IMR-90 (cell line): ENCODE data around the gene TMED3. TPM values are rescaled to one million over a fixed set of nuclear protein-coding genes. Genes with fewer than 3 reads are reported as not detected.

Experiments
- ATAC-seq: fragments of 200-7000 bp; cut with Tn5 transposase; 2 replicates; pipeline ENCODE4 v1.9.1; 2020; ENCODE audit warnings: low read depth, mild to moderate bottlenecking, moderate library complexity
- BruUV-seq: library from RNA; stranded (reverse); fragments of 400-500 nt; replicated peaks from 2 replicates; lab custom pipeline; 2021; lab: Mats Ljungman, UMichigan
- CTCF ChIA-PET: fragments of 300-600 bp; formaldehyde crosslinking; extraction: SDS; loops from one replicate; lab custom pipeline; 2021; ENCODE audit warnings: antibody characterized with exemption; lab: Yijun Ruan, JAX
- POLR2A ChIA-PET: fragments of 300-600 bp; sonication (Branson Sonifier 250); formaldehyde crosslinking; loops from one replicate; lab custom pipeline; 2022; ENCODE audit warnings: antibody characterized with exemption; ENCODE audit not compliant: unreplicated experiment; lab: Charles Lee
- DNase-seq: peaks from one replicate; pipeline ENCODE4 v3.0.0; 2013
- H2AFZ ChIP-seq: replicated peaks from 2 replicates; pipeline ENCODE3; 2013; ENCODE audit warnings: low read length, mild to moderate bottlenecking; ENCODE audit not compliant: poor library complexity
- H2AK5ac ChIP-seq: 2 replicates; pipeline ENCODE4 v1.6.1; 2013; ENCODE audit warnings: low read depth, low read length, inconsistent platforms
- H2AK9ac ChIP-seq: replicated peaks from 2 replicates; pipeline ENCODE3; 2013; ENCODE audit warnings: mild to moderate bottlenecking, low read depth, low read length, moderate library complexity; ENCODE audit not compliant: poor library complexity
- H2BK120ac ChIP-seq: 2 replicates; pipeline ENCODE4 v1.6.1; 2013; ENCODE audit warnings: low read depth, low read length, inconsistent platforms
- H2BK15ac ChIP-seq: 3 replicates; pipeline ENCODE4 v1.6.1; 2013; ENCODE audit warnings: low read depth, low read length, inconsistent platforms
- H2BK20ac ChIP-seq: 2 replicates; pipeline ENCODE4 v1.6.1; 2013; ENCODE audit warnings: low read depth, mild to moderate bottlenecking, inconsistent platforms, low read length, moderate library complexity
- H2BK5ac ChIP-seq: 2 replicates; pipeline ENCODE4 v1.6.1; 2013; ENCODE audit warnings: mild to moderate bottlenecking, low read depth, low read length, inconsistent platforms; ENCODE audit not compliant: poor library complexity, severe bottlenecking
- H3K14ac ChIP-seq: replicated peaks from 2 replicates; pipeline ENCODE4 v1.6.1; 2013; ENCODE audit warnings: low read depth, low read length, inconsistent platforms
- H3K18ac ChIP-seq: 2 replicates; pipeline ENCODE4 v1.6.1; 2013; ENCODE audit warnings: low read depth, low read length, control low read depth
- H3K23ac ChIP-seq: 2 replicates; pipeline ENCODE4 v1.6.1; 2013; ENCODE audit warnings: low read depth, low read length, inconsistent platforms
- H3K27ac ChIP-seq: 2 replicates; pipeline ENCODE4 v1.5.1; 2013; ENCODE audit warnings: mild to moderate bottlenecking, control low read depth, low read length; ENCODE audit not compliant: insufficient read depth
- H3K27me3 ChIP-seq: 2 replicates; pipeline ENCODE4 v1.6.1; 2013; ENCODE audit warnings: low read length; ENCODE audit not compliant: control insufficient read depth, insufficient read depth
- H3K36me3 ChIP-seq: 2 replicates; pipeline ENCODE4 v1.6.1; 2013; ENCODE audit warnings: low read length, mixed read lengths; ENCODE audit not compliant: control insufficient read depth, insufficient read depth
- H3K4ac ChIP-seq: 2 replicates; pipeline ENCODE4 v1.6.1; 2013; ENCODE audit warnings: low read depth, low read length, inconsistent platforms
- H3K4me1 ChIP-seq: 2 replicates; pipeline ENCODE4 v1.6.1; 2013; ENCODE audit warnings: low read length, mixed read lengths; ENCODE audit not compliant: control insufficient read depth, insufficient read depth
- H3K4me2 ChIP-seq: 2 replicates; pipeline ENCODE4 v1.6.1; 2013; ENCODE audit warnings: low read depth, mild to moderate bottlenecking, control low read depth, low read length, moderate library complexity
- H3K4me3 ChIP-seq: 2 replicates; pipeline ENCODE4 v1.5.1; 2013; ENCODE audit warnings: low read depth, mild to moderate bottlenecking, control low read depth, low read length, moderate library complexity; ENCODE audit not compliant: insufficient read depth
- H3K56ac ChIP-seq: 2 replicates; pipeline ENCODE4 v1.6.1; 2013; ENCODE audit warnings: low read length, inconsistent platforms; ENCODE audit not compliant: insufficient read depth; ENCODE audit errors: extremely low read depth
- H3K79me1 ChIP-seq, 2 experiments: 2 replicates each; pipeline ENCODE4 v1.6.1; 2013; ENCODE audit warnings: low read length in 2 of 2, inconsistent platforms in 1 of 2, low read depth in 1 of 2
- H3K9ac ChIP-seq: 2 replicates; pipeline ENCODE4 v1.6.1; 2013; ENCODE audit warnings: low read depth, low read length, control low read depth
- H3K9me1 ChIP-seq: 2 replicates; pipeline ENCODE4 v1.6.1; 2013; ENCODE audit warnings: low read length, inconsistent platforms; ENCODE audit not compliant: insufficient read depth
- H3K9me3 ChIP-seq: 2 replicates; pipeline ENCODE4 v1.6.1; 2013; ENCODE audit warnings: low read length; ENCODE audit not compliant: control insufficient read depth, insufficient read depth
- H4K20me1 ChIP-seq: 2 replicates; pipeline ENCODE4 v1.6.1; 2013; ENCODE audit warnings: low read length, inconsistent platforms; ENCODE audit not compliant: insufficient read depth
- H4K5ac ChIP-seq: 2 replicates; pipeline ENCODE4 v1.6.1; 2013; ENCODE audit warnings: mild to moderate bottlenecking, low read depth, low read length, control low read depth
- H4K8ac ChIP-seq, 2 experiments: 2 replicates each; pipeline ENCODE4 v1.6.1; 2013; ENCODE audit warnings: low read depth in 2 of 2, low read length in 2 of 2, control low read depth in 1 of 2, inconsistent platforms in 1 of 2
- H4K91ac ChIP-seq: 2 replicates; pipeline ENCODE4 v1.6.1; 2013; ENCODE audit warnings: low read depth, low read length, inconsistent platforms; ENCODE audit not compliant: insufficient read depth
- CEBPB ChIP-seq: IDR thresholded peaks from 2 replicates; pipeline ENCODE4 v1.6.1; 2012; ENCODE audit warnings: low read depth, low read length, improper control_type of control experiment
- MAFK ChIP-seq: IDR thresholded peaks from 2 replicates; pipeline ENCODE4 v1.6.1; 2012; ENCODE audit warnings: low read depth, low read length, improper control_type of control experiment
- RCOR1 ChIP-seq: IDR thresholded peaks from 2 replicates; pipeline ENCODE4 v1.6.1; 2012; ENCODE audit warnings: mild to moderate bottlenecking, low read length, improper control_type of control experiment; ENCODE audit not compliant: insufficient replicate concordance
- WGBS, 2 experiments: methylation state at CpG; one replicate each; pipeline versions ENCODE4 v1.1.5 to v1.1.7; 2013; ENCODE audit warnings: missing lambda C conversion rate in 2 of 2; ENCODE audit not compliant: insufficient read length in 1 of 2; ENCODE audit errors: extremely low coverage in 2 of 2; 5-methylcytosine and 5-hydroxymethylcytosine counted together
- dilution Hi-C: fragments of 300-500 bp; cut with HindIII; formaldehyde crosslinking; loops from one replicate; pipeline ENCODE4 v1.14.3; 2018; ENCODE audit warnings: low sequenced_read_pairs; ENCODE audit not compliant: unreplicated experiment
- in situ Hi-C: fragments of 300-500 bp; cut with MboI; formaldehyde crosslinking; loops from 3 replicates; pipeline ENCODE4 v1.14.3; 2019; ENCODE audit warnings: low sequenced_read_pairs, inconsistent platforms, mixed read lengths
- intact Hi-C: fragments of 100-400 bp; cut with micrococcal nuclease; formaldehyde crosslinking; loops from 2 replicates; pipeline ENCODE4 v1.10.0; 2022
- polyA plus RNA-seq, 3 experiments: library from polyadenylated mRNA; depleted of rRNA; stranded (reverse); fragments of >200 nt; gene quantifications; 2 replicates each; pipeline ENCODE4 v1.2.3, GENCODE V29; 2012; ENCODE audit warnings: low replicate concordance in 1 of 3
- total RNA-seq: library from RNA; depleted of rRNA; stranded (reverse); fragments of >200 nt; gene quantifications from 2 replicates; pipeline ENCODE4 v1.2.3, GENCODE V29; 2012; rRNA removed

The TMED3 gene
- total and polyA plus RNA-seq, 2 of the 4 experiments (the other 2 are of a cell fraction) = 170 to 237 TPM

GRCh38 chr15:79372428-79372827 is 61.5 kb downstream of the TMED3 start:
- Histone ChIP-seq H3K9me3 (no peaks in the 10 kb centered on the region), H3K27ac (no peak overlapping the region), H4K5ac (no peak overlapping the region), H3K4me1 (no peaks in the 10 kb centered on the region), H3K23ac (no peak overlapping the region), H3K14ac (no peak overlapping the region), H2AFZ (no peak overlapping the region), H3K56ac (no peak overlapping the region), H2BK15ac (no peak overlapping the region), H4K91ac (no peak overlapping the region), H3K4ac (no peak overlapping the region), H4K20me1 (no peaks in the 10 kb centered on the region), H2BK5ac (no peak overlapping the region), H4K8ac (no peak overlapping the region), H2BK120ac (no peak overlapping the region), H2AK9ac (no peak overlapping the region), H2BK20ac (no peak overlapping the region), H3K9me1 (peaks cover 3% of the 10 kb centered on the region; the same call in 1 of the 2 replicates), H3K79me1 (peaks cover 0 to 3% of the 10 kb centered on the region in 2 experiments; a peak in 1 of 4 replicates), H2AK5ac (no peak overlapping the region), H3K36me3 (no peaks in the 10 kb centered on the region), H3K4me3 (no peak overlapping the region), H3K9ac (no peak overlapping the region), H3K4me2 (no peak overlapping the region), H3K18ac (no peak overlapping the region), H3K27me3 (no peaks in the 10 kb centered on the region)
- in situ Hi-C loops = no loop called here
- CTCF ChIA-PET = interaction anchor here (0.7 to 1.0 kb wide), 3 partner anchors 8 to 463 kb away, joined by 3 read pairs; no protein-coding TSS in a partner anchor
- intact Hi-C loops = no loop called here
- DNase-seq = no peak
- BruUV-seq = no TSS peak
- TF ChIP-seq MAFK (no peak), CEBPB (no peak), RCOR1 (no peak)
- no peak for ATAC-seq
- dilution Hi-C loops = no loop called here
- no CpG with 5 or more reads among the region's 2 CpGs for WGBS, 2 experiments
- POLR2A ChIA-PET = no interaction called here

Other genes with a start within 250 kb of the TMED3 start
- gene RASGRF1, start 220.3 kb upstream of the TMED3 start, total RNA-seq = under 0.01 TPM in 2 replicates
- 0.06 and 0.15 TPM in 2 replicates for gene RASGRF1, start 220.3 kb upstream of the TMED3 start, polyA plus RNA-seq (2012; rRNA removed)
- gene ANKRD34C, start 28.4 kb upstream of the TMED3 start, total RNA-seq = not detected in 2 replicates
- gene ANKRD34C, start 28.4 kb upstream of the TMED3 start, polyA plus RNA-seq (2012; rRNA removed) = not detected in 2 replicates
- gene MINAR1, start 121.2 kb downstream of the TMED3 start, total RNA-seq = 1.4 and 1.6 TPM in 2 replicates
- 0.55 and 0.65 TPM in 2 replicates for gene MINAR1, start 121.2 kb downstream of the TMED3 start, polyA plus RNA-seq (2012; rRNA removed)